Gastrocnemius medialis (tissue), 4 donors: ENCODE measurements around the gene CACNA2D3.

ENCODE experiments used
- POLR2A ChIP-seq, 2 donors: fragments of 450-650 bp; IDR thresholded peaks; one replicate each; pipeline ENCODE4 v1.6.1; 2017; ENCODE audit warnings: antibody characterized with exemption in 2 of 2, mild to moderate bottlenecking in 2 of 2, moderate library complexity in 2 of 2
- TF ChIP-seq, protein P1 (sequence below), 5 experiments: fragments of 450-650 bp in 3 of 5; fragments of 200-600 bp in 2 of 5; sonication (generic) in 2 of 5; IDR thresholded peaks in 4 of 5; conservative IDR thresholded peaks in 1 of 5; 1 replicate in 4 of 5; 2 replicates in 1 of 5; pipeline ENCODE4 v1.5.1; 2016 to 2019; ENCODE audit warnings: antibody characterized with exemption in 5 of 5, mild to moderate bottlenecking in 3 of 5, moderate library complexity in 3 of 5

DNA sequence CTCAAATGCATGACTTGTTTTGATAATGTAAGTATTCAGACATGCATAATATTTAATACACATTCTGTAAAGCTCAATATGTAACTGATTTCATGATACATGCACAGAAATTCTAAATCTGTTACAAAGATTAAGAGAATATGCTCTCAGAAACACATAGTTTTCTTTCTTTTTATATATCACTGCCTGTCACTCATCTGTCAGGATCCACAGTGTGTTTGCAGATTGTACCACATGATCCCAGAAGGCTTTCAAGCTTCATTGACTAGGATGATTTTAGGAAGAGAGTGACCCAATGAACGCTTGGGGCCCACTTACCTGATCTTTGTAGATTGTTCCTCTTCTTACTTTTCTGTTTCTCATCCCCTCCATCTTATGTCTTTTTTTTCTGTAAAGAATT, 261.9 kb downstream of the CACNA2D3 start:
- TF ChIP-seq, protein P1, sequence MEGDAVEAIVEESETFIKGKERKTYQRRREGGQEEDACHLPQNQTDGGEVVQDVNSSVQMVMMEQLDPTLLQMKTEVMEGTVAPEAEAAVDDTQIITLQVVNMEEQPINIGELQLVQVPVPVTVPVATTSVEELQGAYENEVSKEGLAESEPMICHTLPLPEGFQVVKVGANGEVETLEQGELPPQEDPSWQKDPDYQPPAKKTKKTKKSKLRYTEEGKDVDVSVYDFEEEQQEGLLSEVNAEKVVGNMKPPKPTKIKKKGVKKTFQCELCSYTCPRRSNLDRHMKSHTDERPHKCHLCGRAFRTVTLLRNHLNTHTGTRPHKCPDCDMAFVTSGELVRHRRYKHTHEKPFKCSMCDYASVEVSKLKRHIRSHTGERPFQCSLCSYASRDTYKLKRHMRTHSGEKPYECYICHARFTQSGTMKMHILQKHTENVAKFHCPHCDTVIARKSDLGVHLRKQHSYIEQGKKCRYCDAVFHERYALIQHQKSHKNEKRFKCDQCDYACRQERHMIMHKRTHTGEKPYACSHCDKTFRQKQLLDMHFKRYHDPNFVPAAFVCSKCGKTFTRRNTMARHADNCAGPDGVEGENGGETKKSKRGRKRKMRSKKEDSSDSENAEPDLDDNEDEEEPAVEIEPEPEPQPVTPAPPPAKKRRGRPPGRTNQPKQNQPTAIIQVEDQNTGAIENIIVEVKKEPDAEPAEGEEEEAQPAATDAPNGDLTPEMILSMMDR (IDR thresholded peaks at IDR 0.05 in 4 of 5, conservative IDR thresholded peaks at IDR 0.05 in 1 of 5), result no peak
- no peak for TF ChIP-seq POLR2A (IDR thresholded peaks at IDR 0.05)
